Cardiac muscle cell (in vitro differentiated cells and primary cell): ENCODE data around the gene EMX1. TPM values are rescaled to one million over a fixed set of nuclear protein-coding genes. Genes with fewer than 3 reads are reported as not detected.

Experiments
- DNase-seq, 2 donors: peaks; one replicate each; pipeline versions ENCODE4 v3.0.0 to v3.0.0-alpha.2; 2010 to 2017; ENCODE audit warnings: low read depth in 1 of 2, low spot score in 1 of 2
- H3K27ac ChIP-seq: fragments of 200-600 bp; sonication (generic); 2 replicates; pipeline ENCODE4 v1.5.1; 2016
- H3K27me3 ChIP-seq: fragments of 200-600 bp; sonication (generic); 2 replicates; pipeline ENCODE4 v1.6.0; 2016; ENCODE audit warnings: control low read depth
- H3K36me3 ChIP-seq: fragments of 200-600 bp; sonication (generic); 2 replicates; pipeline ENCODE4 v1.5.1; 2016; ENCODE audit warnings: control low read depth
- H3K4me1 ChIP-seq: fragments of 200-600 bp; sonication (generic); 2 replicates; pipeline ENCODE4 v1.8.1; 2017; ENCODE audit warnings: low read depth, mild to moderate bottlenecking, mixed run types
- H3K4me3 ChIP-seq: fragments of 200-600 bp; sonication (generic); 2 replicates; pipeline ENCODE4 v1.5.1; 2016; ENCODE audit warnings: mild to moderate bottlenecking
- H3K9me3 ChIP-seq: fragments of 200-600 bp; sonication (generic); 2 replicates; pipeline ENCODE4 v1.5.1; 2017; ENCODE audit warnings: low read depth, mild to moderate bottlenecking, control low read depth
- CTCF ChIP-seq: IDR thresholded peaks from 2 replicates; pipeline ENCODE4 v1.5.1; 2012; ENCODE audit warnings: low read depth, mild to moderate bottlenecking, low read length
- polyA plus RNA-seq: library from polyadenylated mRNA; unstranded; fragments of >200 nt; fragmentation: Nextera tagmentation; extraction: Ambion mirVana; gene quantifications from 2 replicates; pipeline ENCODE4 v1.2.1, GENCODE V29; 2016
- total RNA-seq: library from RNA; depleted of rRNA; stranded (reverse); fragments of >200 nt; gene quantifications from 2 replicates; pipeline ENCODE4 v1.2.3, GENCODE V29; 2016

EMX1 gene
- total and polyA plus RNA-seq, 2 experiments from 2014 or later = 0.24 TPM; not detected in 1

GRCh38 chr2:72887032-72887739 lies 30.1 kb upstream of the EMX1 start, which contains the start of gene SPR:
Gene SPR, plus strand, starts transcription at chr2:72887408. Its CDS starts 25 bp downstream, at chr2:72887433.
- no peaks in the 10 kb centered on the region for H3K9me3 ChIP-seq
- H3K27me3 ChIP-seq = peaks cover 92% of the 10 kb centered on the region
- H3K4me1 ChIP-seq = no peaks in the 10 kb centered on the region
- no peaks in the 10 kb centered on the region for H3K36me3 ChIP-seq
- peak within 1 kb of the TSS; percentile 40 for H3K4me3 ChIP-seq
- TF ChIP-seq CTCF = no peak
- H3K27ac ChIP-seq = no peak within 1 kb of the TSS
- DNase-seq = peak; percentile 75

GRCh38 chr2:72887740-72888437 lies 29.4 kb upstream of the EMX1 start:
- Histone ChIP-seq H3K4me1 (no peaks in the 10 kb centered on the region), H3K27me3 (peaks cover 90% of the 10 kb centered on the region), H3K36me3 (no peaks in the 10 kb centered on the region), H3K27ac (no peak overlapping the region), H3K4me3 (peak overlapping the region; percentile 40), H3K9me3 (no peaks in the 10 kb centered on the region)
- TF ChIP-seq CTCF = peak; percentile 100
- DNase-seq = peak; percentile 91 to 92

GRCh38 chr2:72888438-72889202 lies 28.7 kb upstream of the EMX1 start:
- TF ChIP-seq CTCF = no peak
- H3K4me1 ChIP-seq = no peaks in the 10 kb centered on the region
- peaks cover 89% of the 10 kb centered on the region for H3K27me3 ChIP-seq
- H3K36me3 ChIP-seq = no peaks in the 10 kb centered on the region
- no peak overlapping the region for H3K27ac ChIP-seq
- DNase-seq = no peak
- H3K9me3 ChIP-seq = no peaks in the 10 kb centered on the region
- no peak overlapping the region for H3K4me3 ChIP-seq

DNA sequence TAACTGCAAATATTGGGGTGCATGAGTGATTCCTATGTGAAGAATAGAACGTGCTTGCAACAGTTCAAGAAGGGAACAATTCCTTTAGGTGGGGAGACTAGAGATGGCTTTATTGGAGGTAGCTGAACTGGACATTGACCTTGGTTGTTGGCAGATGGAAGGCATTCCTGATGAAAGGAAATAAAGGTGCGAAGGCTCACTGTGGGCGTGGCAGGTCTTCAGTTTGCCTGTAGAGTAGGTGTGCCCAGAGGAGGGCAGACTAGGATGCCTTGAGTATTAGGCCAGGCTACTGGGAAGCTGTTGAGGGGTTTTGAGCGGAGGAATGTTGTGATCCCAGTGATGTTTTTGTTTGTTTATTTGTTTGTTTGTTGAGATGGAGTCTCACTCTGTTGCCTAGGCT lies 27.3 kb upstream of the EMX1 start:
- H3K27ac ChIP-seq = no peak overlapping the region
- no peaks in the 10 kb centered on the region for H3K4me1 ChIP-seq
- DNase-seq = no peak
- H3K27me3 ChIP-seq = peaks cover 89% of the 10 kb centered on the region
- H3K36me3 ChIP-seq = no peaks in the 10 kb centered on the region
- H3K4me3 ChIP-seq = no peak overlapping the region
- no peaks in the 10 kb centered on the region for H3K9me3 ChIP-seq
- no peak for TF ChIP-seq CTCF

GRCh38 chr2:72891091-72891818 lies 26.1 kb upstream of the EMX1 start:
- H3K9me3 ChIP-seq = no peaks in the 10 kb centered on the region
- no peaks in the 10 kb centered on the region for H3K36me3 ChIP-seq
- no peak for TF ChIP-seq CTCF
- H3K4me3 ChIP-seq = no peak overlapping the region
- no peaks in the 10 kb centered on the region for H3K4me1 ChIP-seq
- H3K27me3 ChIP-seq = peaks cover 89% of the 10 kb centered on the region
- DNase-seq = no peak
- H3K27ac ChIP-seq = no peak overlapping the region
